ENCODE data around the gene KLHL29. TPM values are rescaled to one million over a fixed set of nuclear protein-coding genes. Genes with fewer than 3 reads are reported as not detected.

KLHL29 gene
- total and polyA plus RNA-seq, 2 donors (not counting 3 experiments of a cell fraction or from before 2014, with no cell fraction given): 4.6 to 12.7 TPM

DNA sequence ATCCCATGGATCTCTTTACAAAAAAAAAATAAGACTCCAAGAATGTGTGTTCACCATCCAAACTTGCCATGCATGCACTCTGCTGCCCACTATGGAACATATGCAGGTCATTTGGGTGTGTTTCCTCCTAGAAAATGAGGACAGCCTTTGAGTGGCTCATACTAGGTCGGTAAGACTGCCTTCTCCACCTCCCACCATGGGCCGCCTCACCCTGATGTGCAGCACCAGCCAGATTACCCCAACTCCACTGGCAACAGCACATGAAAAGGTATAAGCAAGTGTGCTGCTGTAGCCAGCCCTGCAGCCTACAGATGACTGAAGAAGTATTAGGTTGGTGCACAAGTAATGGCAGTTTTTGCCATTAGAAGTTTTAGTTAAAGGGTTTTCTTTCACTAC, 327.8 kb downstream of the KLHL29 start:
- Histone ChIP-seq H3K27me3 (ENCODE audit: control insufficient read depth in 2 of 2, insufficient read depth in 2 of 2, low read length in 2 of 2) (no peaks in the 10 kb centered on the region), H3K79me2 (ENCODE audit: control insufficient read depth, insufficient read depth, low read length) (no peaks in the 10 kb centered on the region), H2AFZ (ENCODE audit: low read depth, low read length) (no peak overlapping the region), H4K20me1 (replicated peaks; ENCODE audit: control insufficient read depth, extremely low read depth, insufficient read depth, low read length) (no peaks in the 10 kb centered on the region), H3K4me1 (ENCODE audit: control insufficient read depth, extremely low read depth, insufficient read depth, low read length) (no peaks in the 10 kb centered on the region), H3K4me2 (ENCODE audit: insufficient read depth, low read length) (no peak overlapping the region), H3K4me3 (replicated peaks in 1 of 3; ENCODE audit: insufficient read depth in 1 of 3, low read depth in 1 of 3, low read length in 3 of 3) (no peak overlapping the region), H3K36me3 (ENCODE audit: control insufficient read depth in 2 of 2, extremely low read depth in 1 of 2, insufficient read depth in 2 of 2, low read length in 2 of 2) (peaks cover 0 to 3% of the 10 kb centered on the region in 2 experiments), H3K9ac (replicated peaks; ENCODE audit: extremely low read depth, insufficient read depth, low read length) (no peak overlapping the region), H3K9me1 (replicated peaks; ENCODE audit: control insufficient read depth, extremely low read depth, insufficient read depth, low read length) (no peaks in the 10 kb centered on the region), H3K27ac (ENCODE audit: insufficient read depth, low read depth, low read length) (no peak overlapping the region), H3K9me3 (replicated peaks; ENCODE audit: control insufficient read depth, insufficient read depth, low read length) (no peaks in the 10 kb centered on the region)
- ChIA-PET CTCF (no interaction called here), POLR2A (no interaction called here)
- FAIRE-seq (no peak), DNase-seq (ENCODE audit: low read depth, low spot score) (no peak)
- intact Hi-C loops (cut with micrococcal nuclease): no loop called here
- BruUV-seq (replicated peaks): no TSS peak
- no peak for TF ChIP-seq MAX (IDR thresholded peaks at IDR 0.05; ENCODE audit: insufficient read depth, insufficient read length)
- dilution Hi-C loops (cut with MboI; ENCODE audit: extremely low pct_ligation_motif_present, low sequenced_read_pairs): no loop called here

- FAIRE-seq: no peak
- intact Hi-C loops (cut with micrococcal nuclease): no loop called here
- no peak overlapping the region for H3K4me3 ChIP-seq (replicated peaks in 1 of 3; ENCODE audit: insufficient read depth in 1 of 3, low read depth in 1 of 3, low read length in 3 of 3)
- POLR2A ChIA-PET: no interaction called here
- no peak for DNase-seq (ENCODE audit: low read depth, low spot score)
- dilution Hi-C loops (cut with MboI; ENCODE audit: extremely low pct_ligation_motif_present, low sequenced_read_pairs): no loop called here
- H3K27ac ChIP-seq (ENCODE audit: insufficient read depth, low read depth, low read length): no peak overlapping the region
- no peaks in the 10 kb centered on the region for H3K9me3 ChIP-seq (replicated peaks; ENCODE audit: control insufficient read depth, insufficient read depth, low read length)
- H3K36me3 ChIP-seq (ENCODE audit: control insufficient read depth in 2 of 2, extremely low read depth in 1 of 2, insufficient read depth in 2 of 2, low read length in 2 of 2): peaks cover 0 to 2% of the 10 kb centered on the region in 2 experiments
- H3K4me2 ChIP-seq (ENCODE audit: insufficient read depth, low read length): no peak overlapping the region
- no peak overlapping the region for H3K9ac ChIP-seq (replicated peaks; ENCODE audit: extremely low read depth, insufficient read depth, low read length)
- TF ChIP-seq POLR2A (IDR thresholded peaks at IDR 0.05; ENCODE audit: low read depth, low read length) (no peak), MYC (IDR thresholded peaks at IDR 0.05; ENCODE audit: low read depth, low read length) (no peak), FOS (IDR thresholded peaks at IDR 0.05; ENCODE audit: borderline replicate concordance, insufficient read depth, low read length) (no peak), EZH2 (IDR thresholded peaks at IDR 0.05; ENCODE audit: borderline replicate concordance, low read depth, low read length, severe bottlenecking) (no peak), MAX (IDR thresholded peaks at IDR 0.05; ENCODE audit: insufficient read depth, insufficient read length) (no peak), GATA2 (IDR thresholded peaks at IDR 0.05; ENCODE audit: insufficient read depth, insufficient read length, low read depth, low read length) (no peak), POLR2AphosphoS5 (IDR thresholded peaks at IDR 0.05; ENCODE audit: insufficient read depth, low read depth, low read length) (no peak)
- TF ChIP-seq, protein P1, sequence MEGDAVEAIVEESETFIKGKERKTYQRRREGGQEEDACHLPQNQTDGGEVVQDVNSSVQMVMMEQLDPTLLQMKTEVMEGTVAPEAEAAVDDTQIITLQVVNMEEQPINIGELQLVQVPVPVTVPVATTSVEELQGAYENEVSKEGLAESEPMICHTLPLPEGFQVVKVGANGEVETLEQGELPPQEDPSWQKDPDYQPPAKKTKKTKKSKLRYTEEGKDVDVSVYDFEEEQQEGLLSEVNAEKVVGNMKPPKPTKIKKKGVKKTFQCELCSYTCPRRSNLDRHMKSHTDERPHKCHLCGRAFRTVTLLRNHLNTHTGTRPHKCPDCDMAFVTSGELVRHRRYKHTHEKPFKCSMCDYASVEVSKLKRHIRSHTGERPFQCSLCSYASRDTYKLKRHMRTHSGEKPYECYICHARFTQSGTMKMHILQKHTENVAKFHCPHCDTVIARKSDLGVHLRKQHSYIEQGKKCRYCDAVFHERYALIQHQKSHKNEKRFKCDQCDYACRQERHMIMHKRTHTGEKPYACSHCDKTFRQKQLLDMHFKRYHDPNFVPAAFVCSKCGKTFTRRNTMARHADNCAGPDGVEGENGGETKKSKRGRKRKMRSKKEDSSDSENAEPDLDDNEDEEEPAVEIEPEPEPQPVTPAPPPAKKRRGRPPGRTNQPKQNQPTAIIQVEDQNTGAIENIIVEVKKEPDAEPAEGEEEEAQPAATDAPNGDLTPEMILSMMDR (IDR thresholded peaks at IDR 0.05; ENCODE audit: extremely low read depth in 1 of 2, insufficient read depth in 1 of 2, low read depth in 1 of 2, low read length in 2 of 2): no peak
- CTCF ChIA-PET: no interaction called here
- no peaks in the 10 kb centered on the region for H3K79me2 ChIP-seq (ENCODE audit: control insufficient read depth, insufficient read depth, low read length)
- no TSS peak for BruUV-seq (replicated peaks)
- H3K9me1 ChIP-seq (replicated peaks; ENCODE audit: control insufficient read depth, extremely low read depth, insufficient read depth, low read length): no peaks in the 10 kb centered on the region
- no peak overlapping the region for H2AFZ ChIP-seq (ENCODE audit: low read depth, low read length)
- H4K20me1 ChIP-seq (replicated peaks; ENCODE audit: control insufficient read depth, extremely low read depth, insufficient read depth, low read length): no peaks in the 10 kb centered on the region
- no peaks in the 10 kb centered on the region for H3K27me3 ChIP-seq (ENCODE audit: control insufficient read depth in 2 of 2, insufficient read depth in 2 of 2, low read length in 2 of 2)
- no peaks in the 10 kb centered on the region for H3K4me1 ChIP-seq (ENCODE audit: control insufficient read depth, extremely low read depth, insufficient read depth, low read length)
Measured at GRCh38 chr2:23713351-23713750, 328.4 kb downstream of the KLHL29 start.

Measured in endothelial cell of umbilical vein (primary cell).